GM18499 (cell line): Measurements from ENCODE around the gene CENPF.
"Not testable (repeated sequence)": the region's sequence is repeated elsewhere in the genome, so short reads cannot be mapped to it uniquely, and the experiment has no call there.

Experiments used
- ATAC-seq: cut with Tn5 transposase; IDR thresholded peaks from one replicate; pipeline ENCODE4 v1.9.1; 2021; ENCODE audit warnings: moderate number of reproducible peaks; ENCODE audit not compliant: insufficient read depth, unreplicated experiment

CENPF gene

DNA sequence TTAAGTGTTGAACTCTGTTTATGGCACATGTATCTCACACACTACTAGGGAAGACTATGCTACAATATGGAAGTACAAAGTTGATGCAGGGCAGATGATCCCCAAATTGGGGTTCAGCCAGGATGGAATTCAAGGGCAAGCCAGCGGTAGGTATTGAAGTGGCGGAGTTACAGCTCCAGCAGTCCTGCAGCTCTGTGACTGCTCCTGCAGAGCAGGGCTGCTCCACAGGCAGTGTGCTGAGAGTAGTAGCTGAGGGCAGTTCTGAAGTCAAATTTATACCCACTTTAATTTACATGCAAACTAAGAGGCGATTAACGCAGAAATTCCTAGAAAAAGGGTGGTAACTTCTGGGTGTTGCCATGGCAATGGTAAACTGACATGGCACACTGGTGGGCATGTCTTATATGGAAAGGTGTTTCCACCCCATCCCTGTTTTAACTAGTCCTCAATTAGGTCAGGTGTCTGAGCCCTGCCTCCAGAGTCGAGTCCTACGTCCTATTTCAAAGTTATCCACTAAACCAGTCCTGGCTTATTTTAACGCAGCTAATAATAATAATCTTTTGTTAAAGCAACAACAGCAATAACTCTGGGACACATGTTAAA, 20.6 kb upstream of the CENPF start:
- ATAC-seq = no peak

DNA sequence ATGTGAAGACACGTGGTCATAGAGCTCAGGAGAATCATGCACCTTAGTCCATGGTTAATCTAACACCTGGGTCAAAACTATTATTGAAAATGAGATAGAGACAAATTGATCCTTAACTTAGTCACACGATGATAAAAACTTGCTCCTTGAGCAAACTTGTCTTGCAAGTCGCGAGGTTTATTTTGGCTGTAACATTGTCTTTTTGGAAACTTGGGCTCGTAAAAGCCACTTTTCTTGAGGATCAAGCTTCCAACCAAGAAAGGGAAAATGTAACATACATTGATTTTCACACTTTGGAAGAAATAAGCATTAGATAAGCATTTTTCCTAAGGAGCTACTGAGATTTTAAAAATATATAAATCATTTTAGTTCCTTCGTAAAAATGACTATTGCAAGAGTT, 19.9 kb upstream of the CENPF start:
- no peak for ATAC-seq

DNA sequence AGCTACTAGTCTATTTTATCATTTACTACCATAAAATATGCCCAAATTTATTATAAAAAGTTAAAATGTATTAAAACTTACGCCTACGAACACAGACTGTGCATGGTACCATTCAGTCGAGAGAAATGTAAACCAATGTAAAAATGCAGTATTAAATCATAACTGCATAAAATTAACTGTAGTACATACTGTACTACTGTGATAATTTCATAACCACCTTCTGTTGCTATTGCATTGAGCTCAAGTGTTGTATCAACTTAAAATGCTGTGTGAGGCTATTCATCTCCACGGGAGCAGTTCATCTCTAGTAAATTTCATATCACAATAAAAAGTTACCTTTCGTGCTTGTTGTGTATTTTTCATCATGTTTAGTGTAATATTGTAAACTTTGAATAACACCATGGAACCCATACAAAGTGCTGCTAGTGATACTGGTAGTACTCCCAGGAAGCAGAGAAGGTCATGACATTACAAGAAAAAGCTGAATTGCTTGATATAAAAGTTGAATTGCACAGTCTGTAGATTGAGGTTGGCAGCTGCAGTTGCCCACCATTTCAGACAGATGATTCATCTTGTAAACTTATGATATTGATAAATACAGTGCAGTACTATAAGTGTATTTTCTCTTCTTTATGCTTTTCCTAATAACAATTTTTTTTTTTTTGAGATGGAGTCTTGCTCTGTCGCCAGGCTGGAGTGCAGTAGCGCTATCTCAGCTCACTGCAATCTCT, 19.0 kb upstream of the CENPF start:
- no peak for ATAC-seq

DNA sequence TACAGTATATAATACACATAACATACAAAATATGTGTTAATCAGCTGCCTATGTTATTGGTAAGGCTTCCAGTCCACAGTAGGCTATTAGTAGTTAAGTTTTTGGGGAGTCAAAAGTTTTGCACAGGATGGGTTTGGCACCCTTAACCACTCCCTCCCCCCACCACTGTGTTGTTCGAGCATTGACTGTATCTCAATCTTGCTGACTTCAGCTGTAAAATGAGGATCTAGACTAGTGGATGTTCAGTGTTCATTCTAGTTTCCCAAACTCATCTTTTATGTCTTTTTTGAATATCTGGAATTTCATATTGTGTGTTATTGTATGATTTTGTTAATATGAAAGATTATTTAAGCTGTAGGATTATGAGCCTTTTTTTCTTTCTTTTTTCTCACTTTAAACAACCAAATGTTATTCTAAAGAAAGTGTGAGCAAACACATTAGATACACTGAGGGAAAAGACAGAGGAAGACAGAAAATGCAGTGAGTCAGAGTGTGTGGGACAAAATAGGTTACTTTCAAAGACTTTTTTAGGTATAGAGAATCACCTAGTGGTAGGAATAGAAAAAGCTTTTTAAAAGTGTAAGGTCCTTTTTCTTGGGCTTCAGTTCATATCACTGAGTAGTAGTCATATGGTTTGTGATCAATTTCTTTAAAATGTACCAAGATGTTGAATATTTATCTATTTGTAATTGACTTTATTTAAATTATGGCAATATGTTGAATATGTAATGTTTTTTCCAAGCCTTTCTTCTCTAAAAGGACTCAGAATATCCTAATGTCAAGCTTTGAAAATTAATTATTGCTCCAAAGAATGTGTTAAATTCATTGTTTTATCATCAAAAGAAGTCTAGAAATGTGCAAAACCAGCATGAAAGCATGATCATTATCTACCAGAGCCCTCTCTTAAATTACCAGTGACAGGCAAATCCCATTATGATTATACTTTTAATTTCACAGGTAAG, 17.9 kb upstream of the CENPF start:
- peak; percentile 81 for ATAC-seq

DNA sequence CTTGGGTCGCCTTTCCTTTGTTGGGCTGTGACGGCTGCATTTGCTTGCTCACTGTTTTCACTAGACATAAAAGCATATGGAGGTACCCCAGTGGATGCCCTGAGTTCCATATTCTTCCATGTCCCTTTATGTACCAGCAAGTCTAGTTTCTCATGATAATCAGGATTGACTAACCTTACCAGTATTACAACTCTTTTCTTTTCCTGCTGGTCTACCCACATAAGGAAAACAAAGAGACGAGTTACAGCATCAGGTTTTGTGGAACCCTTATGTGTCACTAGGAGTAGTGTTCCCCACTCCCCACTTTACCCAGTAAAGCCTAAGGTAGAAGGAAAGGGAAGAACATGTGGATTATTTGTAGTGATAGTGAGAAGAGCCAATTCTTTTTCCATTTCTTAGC, 16.4 kb upstream of the CENPF start:
- no peak for ATAC-seq

DNA sequence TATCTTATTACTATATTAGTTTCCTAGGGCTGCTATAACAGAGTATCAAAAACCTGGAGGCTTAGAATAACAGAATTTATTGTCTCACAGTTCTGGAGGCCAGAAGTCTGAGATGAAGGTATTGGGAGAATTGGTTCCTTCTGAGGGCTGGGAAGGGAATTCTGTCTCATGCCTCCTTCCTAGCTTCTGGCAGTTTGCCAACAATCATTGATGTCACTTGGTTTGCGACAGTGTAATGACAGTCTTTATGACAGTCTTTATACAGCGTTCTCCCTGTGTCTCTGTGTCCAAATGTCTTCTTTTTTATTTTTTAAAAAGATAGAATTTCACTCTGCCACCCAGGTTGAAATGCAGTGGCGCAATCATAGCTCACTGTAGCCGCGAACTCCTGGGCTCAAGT, 15.8 kb upstream of the CENPF start:
- ATAC-seq = no peak

DNA sequence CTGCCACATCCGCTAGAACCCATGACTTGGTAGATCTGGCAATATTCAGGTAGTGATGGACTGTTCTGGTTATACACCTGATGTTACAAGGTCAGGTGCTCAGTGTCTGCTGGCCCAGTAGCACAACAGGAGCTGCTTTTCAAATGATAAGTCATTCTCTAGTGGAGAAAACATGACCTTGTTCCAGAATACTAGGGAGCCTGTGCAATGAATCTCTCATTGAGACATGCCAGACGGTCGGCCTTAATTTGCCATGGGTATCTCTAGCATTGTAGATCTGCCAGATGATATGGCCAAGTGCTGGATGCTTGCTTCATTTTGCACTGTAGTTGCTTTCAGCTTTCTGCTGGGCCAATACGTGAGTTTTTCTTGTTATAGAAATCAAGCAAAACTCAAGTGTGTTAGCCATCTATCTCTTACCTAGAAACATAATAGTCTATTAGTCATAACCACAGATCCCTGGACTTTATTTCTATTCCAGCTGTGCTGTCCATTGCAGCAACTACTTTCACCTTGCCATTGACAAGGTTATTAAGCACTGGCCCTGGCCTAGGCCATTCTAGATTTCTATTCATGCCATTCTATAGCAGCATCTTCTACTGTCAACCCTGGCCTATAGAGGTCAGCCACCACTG, 13.9 kb upstream of the CENPF start:
- ATAC-seq = no peak

DNA sequence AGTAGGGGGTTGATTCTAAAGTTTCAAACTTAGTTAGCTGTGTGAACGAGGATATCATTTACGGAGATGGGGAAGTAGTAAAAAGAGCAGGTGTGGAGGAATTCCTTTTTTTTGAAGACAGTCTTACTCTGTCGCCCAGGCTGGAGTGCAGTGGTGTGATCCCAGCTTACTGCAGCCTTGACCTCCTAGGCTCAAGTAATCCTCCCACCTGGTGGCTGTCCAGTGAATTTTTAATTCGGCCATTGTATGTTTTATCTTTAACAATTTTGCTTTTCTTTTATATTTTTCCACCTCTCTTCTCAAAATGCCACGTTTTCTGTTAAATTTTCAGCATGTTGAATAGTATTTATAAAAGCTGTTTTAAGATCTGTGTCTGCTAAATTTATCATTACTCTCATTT, 12.3 kb upstream of the CENPF start:
- no peak for ATAC-seq

DNA sequence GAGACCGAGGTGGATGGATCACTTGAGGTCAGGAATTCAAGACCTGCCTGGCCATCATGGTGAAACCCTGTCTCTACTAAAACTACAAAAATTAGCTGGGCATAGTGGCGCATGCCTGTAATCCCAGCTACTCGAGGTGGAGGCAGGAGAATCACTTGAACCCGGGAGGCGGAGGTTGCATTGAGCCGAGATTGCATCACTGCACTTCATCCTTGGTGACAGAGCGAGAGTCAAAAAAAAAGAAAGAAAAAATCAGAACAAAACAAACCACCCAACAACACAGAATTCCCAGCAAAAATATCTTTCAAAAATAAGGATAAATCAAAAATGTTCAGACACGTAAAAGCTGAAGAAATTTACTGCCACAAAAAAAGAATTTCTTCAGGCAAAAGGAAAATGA, 11.1 kb upstream of the CENPF start:
- not testable (repeated sequence) for ATAC-seq

DNA sequence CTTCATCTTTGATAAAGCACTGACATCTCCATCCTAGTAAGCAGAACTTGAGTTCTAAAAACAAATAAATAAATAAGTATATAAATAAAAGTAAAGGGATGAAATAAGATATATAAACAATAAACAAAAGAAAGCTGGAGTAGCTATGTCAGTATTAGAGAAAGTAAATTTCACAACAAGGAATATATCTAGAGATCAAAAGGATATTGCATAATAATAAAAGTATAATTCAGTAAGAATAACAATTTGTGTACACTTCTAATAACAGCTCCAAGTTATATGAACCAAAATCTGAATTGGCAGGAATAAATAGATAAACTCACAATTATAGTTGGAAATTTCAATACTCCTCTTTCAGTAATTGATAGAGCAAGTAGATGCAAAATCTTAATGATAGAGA, 9.8 kb upstream of the CENPF start:
- no peak for ATAC-seq

DNA sequence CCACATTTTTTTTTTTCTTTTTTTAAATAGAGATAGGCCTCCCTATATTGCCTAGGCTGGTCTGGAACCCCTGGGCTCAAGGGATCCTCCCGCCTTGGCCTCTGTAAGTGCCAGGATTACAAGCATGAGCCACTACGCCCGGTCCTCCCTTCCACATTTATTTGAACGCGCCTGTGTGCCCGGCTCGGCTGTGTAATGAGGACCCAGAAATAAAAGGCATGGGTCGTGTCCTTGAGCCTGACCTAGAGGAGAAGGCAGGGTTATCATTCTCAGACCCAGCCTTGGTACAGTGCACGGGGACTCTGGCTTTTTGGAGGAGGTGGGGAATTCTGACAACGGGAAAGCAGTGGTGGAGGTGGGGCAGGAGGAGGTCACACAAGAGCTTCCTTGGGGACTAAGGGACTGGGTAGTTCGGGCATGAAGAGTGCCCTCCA, 841 bp downstream of the CENPF start:
- no peak for ATAC-seq

DNA sequence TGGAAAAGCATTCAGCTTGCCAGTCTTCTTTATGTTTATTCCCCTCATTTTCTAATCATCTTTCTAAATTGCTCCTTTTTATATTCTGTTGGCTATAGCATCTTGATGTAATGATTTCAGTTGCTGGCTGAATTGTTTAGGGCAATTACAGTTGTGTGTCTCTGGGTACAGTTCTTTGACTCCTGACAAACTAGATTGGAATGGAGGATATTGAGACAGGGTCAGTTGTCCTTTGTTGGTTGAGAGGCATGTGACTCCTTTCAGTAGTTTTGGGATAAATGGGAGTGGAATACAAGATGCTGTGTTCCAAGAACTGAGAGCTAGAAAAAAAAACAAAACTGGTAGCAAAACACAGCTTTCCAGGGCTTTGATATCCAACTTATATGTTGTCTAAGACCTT, 1.5 kb downstream of the CENPF start:
- no peak for ATAC-seq

DNA sequence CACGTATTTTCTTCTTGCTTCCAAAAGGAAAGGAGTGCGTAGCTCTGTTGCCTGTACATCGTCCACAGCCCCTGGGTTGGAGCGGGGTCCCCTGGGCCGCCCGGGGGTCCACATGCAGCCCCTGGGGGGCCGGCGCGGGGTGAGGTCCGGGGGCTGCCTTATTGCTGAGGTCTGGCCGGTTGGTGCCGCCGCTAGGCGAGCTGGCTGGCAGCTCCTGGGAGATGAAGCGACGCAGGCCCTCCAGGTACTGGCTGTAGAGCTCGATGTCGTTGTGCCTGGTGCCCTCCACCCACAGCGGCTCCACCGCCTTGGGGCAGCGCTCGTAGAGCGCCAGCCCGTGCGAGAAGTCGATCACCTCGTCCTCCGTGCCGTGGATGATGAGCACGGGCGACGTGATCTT, 2.5 kb downstream of the CENPF start:
- not testable (repeated sequence) for ATAC-seq

DNA sequence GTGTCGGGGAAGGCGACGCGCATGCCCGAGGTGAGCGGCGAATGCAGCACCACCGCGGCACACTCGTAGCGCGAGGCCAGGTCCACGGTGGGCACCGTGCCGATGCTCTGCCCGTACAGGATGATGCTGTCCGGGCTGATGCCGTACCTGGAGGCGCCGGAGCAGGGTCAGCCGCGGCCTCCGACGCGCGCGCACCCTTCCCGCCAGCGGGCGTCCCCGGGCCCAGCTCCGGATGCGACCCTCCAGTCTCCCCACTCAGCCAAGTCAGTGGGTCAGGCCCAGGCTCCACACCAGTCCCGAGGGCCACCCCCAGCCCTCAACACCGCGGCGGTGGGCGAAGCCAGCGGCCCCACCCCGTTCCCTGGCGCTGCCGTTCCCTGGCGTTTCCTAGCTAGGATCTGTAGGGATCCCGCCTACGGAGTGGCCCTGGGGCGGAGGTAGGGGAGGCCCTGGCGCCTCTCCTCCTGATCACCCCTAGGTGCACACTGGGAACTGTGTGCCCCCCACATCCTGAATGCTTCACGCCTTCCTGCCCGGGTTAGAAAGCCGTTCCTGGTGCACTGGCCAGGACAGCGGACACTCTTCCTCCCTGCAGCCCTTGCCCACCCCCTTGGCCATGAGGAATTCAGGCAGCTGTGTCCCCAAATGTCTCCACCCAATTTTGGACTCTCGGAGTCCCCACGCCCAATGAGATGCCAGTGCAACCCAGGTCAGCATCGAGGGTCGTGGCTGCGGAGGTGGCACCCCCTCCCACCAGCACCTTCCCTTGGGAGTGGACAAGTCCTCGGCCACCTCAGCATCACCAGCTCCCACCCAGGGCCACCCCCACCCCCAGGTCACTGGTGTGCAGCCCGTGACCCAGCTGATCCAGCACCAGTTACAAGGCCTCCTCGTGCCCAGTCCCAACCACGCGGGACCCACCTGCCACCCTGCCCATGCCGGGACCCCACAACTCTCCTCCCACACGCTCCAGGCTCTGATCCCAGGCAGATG, 3.2 kb downstream of the CENPF start:
- ATAC-seq = not testable (repeated sequence)

DNA sequence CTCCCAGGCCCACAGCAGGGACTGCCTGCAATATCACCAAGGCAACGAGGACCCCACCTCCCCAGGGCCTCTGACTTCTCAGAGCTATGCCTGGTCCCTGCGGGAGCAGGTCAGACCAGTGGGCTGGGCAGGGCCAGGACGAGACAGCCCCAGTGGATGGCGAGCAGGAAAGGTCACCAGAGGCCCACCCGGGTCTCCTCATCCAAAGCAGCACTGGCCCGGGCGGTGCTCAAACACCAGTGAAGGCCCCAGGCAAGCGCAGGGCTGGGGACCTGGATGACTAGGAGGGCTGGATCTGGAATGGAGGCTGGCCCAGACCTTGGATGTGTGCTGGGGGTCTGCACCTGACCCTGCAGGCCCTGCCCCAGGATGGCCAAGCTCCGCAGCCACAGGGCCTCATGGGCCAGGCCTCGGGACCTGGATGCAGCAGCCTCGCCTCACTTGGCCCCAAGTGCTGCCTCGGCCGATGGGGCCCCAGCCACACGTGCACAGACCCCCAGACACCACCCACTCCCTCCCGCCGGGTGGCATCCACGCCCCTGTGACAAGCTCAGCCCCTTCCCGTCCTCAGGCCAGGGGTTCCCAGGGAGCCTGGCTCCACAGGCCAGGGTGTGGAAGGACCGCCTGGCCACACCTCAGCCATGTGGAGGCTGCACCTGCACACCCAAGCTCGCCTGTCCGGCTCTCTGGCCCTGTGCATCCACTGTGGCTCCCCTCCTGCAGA, 4.7 kb downstream of the CENPF start:
- ATAC-seq = not testable (repeated sequence)

DNA sequence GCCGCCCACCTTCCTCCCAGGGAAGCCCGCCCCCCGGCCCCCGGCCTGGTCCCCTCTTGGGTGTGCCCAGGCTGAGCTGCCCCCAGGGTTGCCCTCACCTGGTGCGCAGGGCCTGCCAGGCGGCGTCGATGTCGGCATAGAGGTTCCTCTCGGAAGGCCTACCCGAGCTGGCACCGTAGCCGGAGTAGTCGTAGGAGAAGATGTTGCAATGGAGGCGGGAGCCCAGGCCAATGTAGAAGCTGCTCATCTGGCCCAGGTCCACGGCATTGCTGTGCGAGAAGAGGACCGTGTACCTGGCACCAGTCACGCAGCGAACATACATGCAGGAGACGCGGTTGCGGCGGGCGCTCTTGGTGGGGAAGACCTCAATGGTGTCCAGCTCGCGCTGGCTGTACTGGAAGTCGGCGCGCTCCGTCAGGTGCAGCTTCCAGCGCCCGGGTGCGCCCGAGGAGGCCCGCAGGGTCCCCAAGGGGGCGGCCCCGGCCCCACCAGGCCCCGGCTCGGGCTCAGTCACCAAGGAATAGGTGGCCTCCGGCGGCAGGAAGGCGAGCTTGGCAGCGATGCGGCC, 5.3 kb downstream of the CENPF start:
- not testable (repeated sequence) for ATAC-seq

DNA sequence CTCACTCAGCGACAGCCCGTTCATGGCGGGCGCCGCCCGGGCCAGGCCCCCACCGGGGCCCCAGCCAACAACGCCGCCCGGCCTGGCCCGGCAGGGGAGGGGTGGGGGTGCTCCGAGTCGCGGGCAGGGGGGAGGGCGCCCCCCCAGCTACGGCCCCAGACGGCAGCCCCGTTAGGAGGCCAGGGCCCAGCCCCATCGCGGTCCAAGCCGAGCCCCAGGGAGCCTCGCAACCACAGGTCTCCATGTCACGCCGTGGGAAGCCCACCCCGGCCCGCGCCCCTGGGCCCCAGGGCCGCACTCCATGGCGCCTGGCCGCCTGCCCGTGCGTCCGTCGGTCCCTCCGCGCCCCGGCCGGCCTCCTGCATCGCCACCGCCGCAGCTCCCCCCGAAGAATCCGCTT, 5.8 kb downstream of the CENPF start:
- not testable (repeated sequence) for ATAC-seq

DNA sequence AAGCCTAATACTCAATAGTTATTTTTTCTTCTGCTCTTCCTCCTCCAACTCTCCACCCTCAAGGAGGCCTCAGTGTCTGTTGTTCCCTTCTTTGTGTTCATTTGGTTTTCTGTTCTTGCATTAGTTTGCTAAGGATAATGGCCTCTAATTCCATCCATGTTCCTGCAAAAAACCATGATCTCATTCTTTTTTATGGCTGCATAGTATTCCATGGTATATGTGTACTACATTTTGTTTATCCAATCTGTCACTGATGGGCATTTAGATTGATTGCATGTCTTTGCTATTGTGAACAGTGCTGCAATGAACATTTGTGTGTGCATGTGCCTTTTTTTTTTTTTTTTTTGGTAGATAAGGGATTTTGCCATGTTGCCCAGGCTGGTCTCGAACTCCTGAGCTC, 6.7 kb downstream of the CENPF start:
- ATAC-seq = no peak
